ENCODE data around the gene EZH1.

The EZH1 gene

DNA sequence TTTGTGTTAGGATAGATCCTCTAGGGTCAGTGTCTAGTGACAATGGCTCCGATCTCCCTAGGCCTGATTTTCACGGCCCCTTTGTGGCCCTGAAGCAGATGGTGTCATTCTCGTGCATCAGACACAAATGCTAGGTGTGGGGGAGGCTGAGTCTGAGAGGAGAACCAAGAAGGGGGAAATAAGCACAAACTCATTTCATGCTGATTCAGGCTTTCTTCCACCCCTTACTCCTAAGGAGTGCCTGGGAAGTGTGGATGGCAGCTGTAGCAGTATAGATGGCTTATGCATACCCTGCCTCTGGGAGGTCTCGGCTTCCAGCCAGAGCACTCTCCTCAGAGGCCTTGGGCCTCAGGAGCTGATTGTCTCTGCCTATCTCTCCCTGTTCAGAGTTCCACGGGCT lies 33.7 kb upstream of the EZH1 start:
- TF ChIP-seq, protein P1, sequence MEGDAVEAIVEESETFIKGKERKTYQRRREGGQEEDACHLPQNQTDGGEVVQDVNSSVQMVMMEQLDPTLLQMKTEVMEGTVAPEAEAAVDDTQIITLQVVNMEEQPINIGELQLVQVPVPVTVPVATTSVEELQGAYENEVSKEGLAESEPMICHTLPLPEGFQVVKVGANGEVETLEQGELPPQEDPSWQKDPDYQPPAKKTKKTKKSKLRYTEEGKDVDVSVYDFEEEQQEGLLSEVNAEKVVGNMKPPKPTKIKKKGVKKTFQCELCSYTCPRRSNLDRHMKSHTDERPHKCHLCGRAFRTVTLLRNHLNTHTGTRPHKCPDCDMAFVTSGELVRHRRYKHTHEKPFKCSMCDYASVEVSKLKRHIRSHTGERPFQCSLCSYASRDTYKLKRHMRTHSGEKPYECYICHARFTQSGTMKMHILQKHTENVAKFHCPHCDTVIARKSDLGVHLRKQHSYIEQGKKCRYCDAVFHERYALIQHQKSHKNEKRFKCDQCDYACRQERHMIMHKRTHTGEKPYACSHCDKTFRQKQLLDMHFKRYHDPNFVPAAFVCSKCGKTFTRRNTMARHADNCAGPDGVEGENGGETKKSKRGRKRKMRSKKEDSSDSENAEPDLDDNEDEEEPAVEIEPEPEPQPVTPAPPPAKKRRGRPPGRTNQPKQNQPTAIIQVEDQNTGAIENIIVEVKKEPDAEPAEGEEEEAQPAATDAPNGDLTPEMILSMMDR (IDR thresholded peaks at IDR 0.05): no peak

DNA sequence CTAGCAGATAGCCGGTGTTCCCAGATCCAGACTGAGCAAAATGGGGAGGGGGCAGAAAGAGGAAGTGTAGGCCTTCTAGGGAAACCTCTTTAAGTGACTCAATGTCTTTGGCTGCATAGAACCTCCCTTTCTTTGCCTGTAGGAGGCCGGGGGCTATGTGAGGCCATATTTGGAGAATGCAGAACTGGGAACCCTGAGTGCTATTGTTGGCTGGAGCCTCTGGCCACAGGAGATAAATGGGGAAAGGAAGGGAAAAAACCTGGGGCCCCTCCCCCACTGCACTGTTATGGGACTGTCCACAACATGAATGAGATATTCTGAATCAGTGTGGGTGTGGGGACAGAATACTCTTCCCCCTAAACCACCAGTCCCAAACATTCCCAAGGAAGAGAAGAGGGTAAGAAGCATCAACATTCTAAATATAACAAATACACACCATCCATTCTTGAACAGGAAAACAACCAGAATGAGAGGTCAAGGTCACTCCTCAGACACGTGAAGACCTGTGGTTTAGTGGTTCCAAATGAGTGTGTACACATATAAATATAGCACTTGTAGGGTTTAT lies 30.8 kb upstream of the EZH1 start:
- TF ChIP-seq, protein P1 (IDR thresholded peaks at IDR 0.05): no peak

DNA sequence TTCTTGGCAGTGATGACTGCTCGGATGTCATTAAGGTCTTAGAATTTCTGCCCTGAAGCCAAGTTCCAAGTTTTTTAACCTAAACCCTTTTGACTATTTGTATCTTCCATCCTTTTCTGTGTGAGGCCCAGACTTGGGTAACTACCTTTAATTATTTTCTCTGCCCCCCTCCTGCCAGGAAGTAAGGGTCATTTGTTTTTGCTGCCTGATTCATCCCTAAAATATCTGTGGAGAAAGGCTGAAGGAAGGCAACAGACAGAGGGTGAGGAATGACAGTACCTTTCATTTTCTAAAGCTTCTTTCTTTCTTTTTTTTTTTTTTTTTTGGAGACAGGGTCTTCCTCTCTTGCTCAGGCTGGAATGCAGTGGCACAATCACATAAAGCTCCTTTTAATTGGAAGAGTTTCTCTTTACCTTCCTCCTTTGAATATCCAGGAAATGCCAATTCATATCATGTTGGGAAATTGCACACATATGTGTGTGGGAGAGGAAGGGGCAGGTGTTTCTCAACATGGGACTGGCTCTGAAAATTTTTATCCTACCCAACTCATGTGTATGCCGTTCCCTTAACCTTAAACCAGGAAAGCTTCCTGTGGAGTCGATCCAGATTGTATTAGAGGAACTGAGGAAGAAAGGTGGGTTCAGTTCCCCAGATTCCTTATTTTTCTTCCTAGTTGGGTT lies 29.4 kb upstream of the EZH1 start:
- TF ChIP-seq, protein P1 (IDR thresholded peaks at IDR 0.05): no peak

DNA sequence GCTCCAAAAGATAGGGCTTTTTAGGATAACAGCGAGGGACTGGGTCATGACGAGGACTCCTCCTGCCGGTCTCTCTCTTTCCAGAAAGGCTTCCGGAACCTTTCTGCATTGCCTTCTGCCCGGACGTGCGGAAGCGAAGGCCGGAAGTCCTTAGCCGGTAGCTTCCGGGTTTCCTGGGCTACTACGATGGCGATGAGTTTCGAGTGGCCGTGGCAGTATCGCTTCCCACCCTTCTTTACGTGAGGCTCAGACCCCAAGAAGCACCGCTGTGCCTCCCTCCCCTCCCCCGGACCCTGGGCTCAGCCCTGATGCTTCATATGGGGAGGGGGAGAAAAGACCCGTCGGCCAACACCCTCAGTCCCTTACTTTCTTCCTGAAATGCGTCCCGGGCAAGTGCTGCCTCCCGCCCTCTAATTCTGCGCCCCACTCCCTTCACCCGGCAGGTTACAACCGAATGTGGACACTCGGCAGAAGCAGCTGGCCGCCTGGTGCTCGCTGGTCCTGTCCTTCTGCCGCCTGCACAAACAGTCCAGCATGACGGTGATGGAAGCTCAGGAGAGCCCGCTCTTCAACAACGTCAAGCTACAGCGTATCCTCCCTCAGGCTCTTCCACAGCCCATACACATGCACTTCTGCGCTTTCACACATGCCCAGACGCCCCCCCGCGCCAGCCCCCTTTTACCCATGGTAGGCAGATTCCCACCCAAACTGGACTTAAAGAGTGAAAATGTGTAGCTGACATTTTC lies 28.6 kb upstream of the EZH1 start, which contains the start of gene VPS25:
TSS of gene VPS25 (plus strand) at position 160 of the 746 bp plus-strand sequence. CDS start at position 187, 27 bp downstream.
- TF ChIP-seq, protein P1 (IDR thresholded peaks at IDR 0.05): no peak

DNA sequence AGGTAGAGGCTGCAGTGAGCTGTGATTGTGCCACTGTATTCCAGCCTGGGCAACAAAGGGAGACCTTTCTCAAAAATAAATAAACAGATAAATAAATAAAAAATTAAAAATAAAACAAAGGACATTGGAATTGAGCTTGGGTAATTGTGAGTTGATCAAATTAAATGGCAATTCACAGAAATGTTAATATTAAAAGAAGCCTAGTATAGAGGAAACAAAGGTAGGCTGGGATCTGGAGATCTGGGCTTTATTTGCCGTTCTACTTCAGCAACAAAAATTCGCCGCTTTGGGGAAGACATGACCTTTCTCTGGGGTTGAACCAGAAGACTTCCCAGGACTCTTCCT lies 28.1 kb upstream of the EZH1 start:
- TF ChIP-seq, protein P1 (IDR thresholded peaks at IDR 0.05): no peak

DNA sequence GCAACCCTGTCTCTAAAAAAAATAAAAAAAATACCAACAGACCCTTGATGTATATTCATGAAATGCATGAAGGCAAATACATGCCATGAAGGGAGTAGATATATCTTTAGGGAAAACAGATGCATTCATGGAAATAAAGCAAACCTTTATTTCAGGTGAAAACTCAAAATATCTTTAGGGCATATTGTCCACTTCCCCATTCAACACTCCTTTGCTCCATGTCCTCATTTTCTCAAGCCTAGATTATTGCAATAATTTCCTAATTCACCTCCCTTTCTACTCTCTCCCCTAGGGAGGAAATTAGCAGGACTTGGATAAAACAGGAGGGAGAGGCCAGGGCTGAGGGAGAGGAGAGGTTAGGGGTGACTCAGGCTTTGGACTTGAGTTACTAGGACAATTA lies 22.7 kb upstream of the EZH1 start:
- TF ChIP-seq, protein P1 (IDR thresholded peaks at IDR 0.05): no peak

DNA sequence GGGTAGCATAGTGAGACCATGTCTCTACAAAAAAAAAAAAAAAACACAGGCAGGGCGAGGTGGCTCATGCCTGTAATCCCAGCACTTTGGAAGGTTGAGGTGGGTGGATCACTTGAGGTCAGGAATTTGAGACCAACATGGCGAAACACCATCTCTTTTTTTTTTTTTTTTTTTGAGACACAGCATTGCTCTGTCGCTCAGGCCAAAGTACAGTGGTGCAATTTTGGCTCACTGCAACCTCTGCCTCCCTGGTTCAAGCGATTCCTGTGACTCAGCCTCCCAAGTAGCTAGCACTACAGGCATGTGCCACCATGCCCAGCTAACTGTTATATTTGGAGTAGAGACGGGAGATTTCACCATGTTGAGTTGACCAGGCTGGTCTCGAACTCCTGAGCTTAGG lies 21.3 kb upstream of the EZH1 start:
- TF ChIP-seq, protein P1 (IDR thresholded peaks at IDR 0.05): no peak

Data from LNCAP (cell line).